Glomerular visceral epithelial cell (primary cell): ENCODE data around the gene KRTAP4-4.

ENCODE experiments used
- DNase-seq: peaks from one replicate; pipeline ENCODE4 v3.0.0-alpha.2; 2016; ENCODE audit errors: extremely low spot score

KRTAP4-4 gene

GRCh38 chr17:41111151-41111885 lies 49.2 kb downstream of the KRTAP4-4 start:
- no peak for DNase-seq
